ENCODE data around the gene DLGAP1.

DNA sequence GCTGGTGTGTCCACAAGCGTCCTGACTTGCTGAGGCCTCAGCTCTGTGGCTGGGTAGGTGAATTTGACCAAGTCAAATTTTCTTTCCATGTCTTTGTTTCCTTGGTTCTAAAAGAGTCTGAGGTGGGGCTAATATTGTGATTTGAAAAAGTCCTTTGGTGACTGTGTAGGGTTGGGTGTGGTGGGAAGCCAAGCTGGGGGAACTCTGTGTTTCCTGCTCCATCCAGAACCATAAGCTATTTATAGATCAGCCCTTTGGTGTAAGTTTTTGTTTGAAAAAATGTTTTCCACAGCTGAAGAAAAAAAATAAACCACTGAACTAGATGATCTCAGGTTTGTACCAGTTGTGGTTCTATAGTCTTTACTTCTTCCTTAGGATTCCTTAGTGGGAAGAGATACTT, 542.4 kb downstream of the DLGAP1 start:
- TF ChIP-seq, protein P1, sequence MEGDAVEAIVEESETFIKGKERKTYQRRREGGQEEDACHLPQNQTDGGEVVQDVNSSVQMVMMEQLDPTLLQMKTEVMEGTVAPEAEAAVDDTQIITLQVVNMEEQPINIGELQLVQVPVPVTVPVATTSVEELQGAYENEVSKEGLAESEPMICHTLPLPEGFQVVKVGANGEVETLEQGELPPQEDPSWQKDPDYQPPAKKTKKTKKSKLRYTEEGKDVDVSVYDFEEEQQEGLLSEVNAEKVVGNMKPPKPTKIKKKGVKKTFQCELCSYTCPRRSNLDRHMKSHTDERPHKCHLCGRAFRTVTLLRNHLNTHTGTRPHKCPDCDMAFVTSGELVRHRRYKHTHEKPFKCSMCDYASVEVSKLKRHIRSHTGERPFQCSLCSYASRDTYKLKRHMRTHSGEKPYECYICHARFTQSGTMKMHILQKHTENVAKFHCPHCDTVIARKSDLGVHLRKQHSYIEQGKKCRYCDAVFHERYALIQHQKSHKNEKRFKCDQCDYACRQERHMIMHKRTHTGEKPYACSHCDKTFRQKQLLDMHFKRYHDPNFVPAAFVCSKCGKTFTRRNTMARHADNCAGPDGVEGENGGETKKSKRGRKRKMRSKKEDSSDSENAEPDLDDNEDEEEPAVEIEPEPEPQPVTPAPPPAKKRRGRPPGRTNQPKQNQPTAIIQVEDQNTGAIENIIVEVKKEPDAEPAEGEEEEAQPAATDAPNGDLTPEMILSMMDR (IDR thresholded peaks at IDR 0.05 in 4 of 5, conservative IDR thresholded peaks at IDR 0.05 in 1 of 5): no peak
- no peak for TF ChIP-seq POLR2A (IDR thresholded peaks at IDR 0.05)
